GM21367 (cell line): ENCODE data around the gene TMEM45B.
"Not testable (repeated sequence)": the region's sequence is repeated elsewhere in the genome, so short reads cannot be mapped to it uniquely, and the experiment has no call there.

ENCODE experiments used
- ATAC-seq: cut with Tn5 transposase; IDR thresholded peaks from one replicate; pipeline ENCODE4 v1.9.1; 2021; ENCODE audit not compliant: unreplicated experiment

The TMEM45B gene

GRCh38 chr11:129804012-129804411 lies 11.6 kb upstream of the TMEM45B start:
- no peak for ATAC-seq

GRCh38 chr11:129808241-129808640 lies 7.4 kb upstream of the TMEM45B start:
- not testable (repeated sequence) for ATAC-seq

GRCh38 chr11:129813231-129813791 lies 2.3 kb upstream of the TMEM45B start:
- ATAC-seq: no peak

GRCh38 chr11:129814244-129815014 lies 1.2 kb upstream of the TMEM45B start:
- no peak for ATAC-seq

- no peak for ATAC-seq
Measured at GRCh38 chr11:129817534-129818051, 1.9 kb downstream of the TMEM45B start.

GRCh38 chr11:129818236-129818635 lies 2.6 kb downstream of the TMEM45B start:
- not testable (repeated sequence) for ATAC-seq

GRCh38 chr11:129819237-129819636 lies 3.6 kb downstream of the TMEM45B start:
- no peak for ATAC-seq

- not testable (repeated sequence) for ATAC-seq
Measured at GRCh38 chr11:129820228-129820627, 4.6 kb downstream of the TMEM45B start.

- ATAC-seq: not testable (repeated sequence)
Measured at GRCh38 chr11:129823281-129823680, 7.6 kb downstream of the TMEM45B start.

- ATAC-seq: not testable (repeated sequence)
Measured at GRCh38 chr11:129823799-129824198, 8.2 kb downstream of the TMEM45B start.

- no peak for ATAC-seq
Measured at GRCh38 chr11:129825380-129825779, 9.7 kb downstream of the TMEM45B start.

- no peak for ATAC-seq
Measured at GRCh38 chr11:129828301-129828836, 12.7 kb downstream of the TMEM45B start.

GRCh38 chr11:129829497-129829896 lies 13.8 kb downstream of the TMEM45B start:
- not testable (repeated sequence) for ATAC-seq

GRCh38 chr11:129831227-129831626 lies 15.6 kb downstream of the TMEM45B start:
- ATAC-seq: not testable (repeated sequence)

- not testable (repeated sequence) for ATAC-seq
Measured at GRCh38 chr11:129833260-129833659, 17.6 kb downstream of the TMEM45B start.

GRCh38 chr11:129836423-129836891 lies 20.8 kb downstream of the TMEM45B start:
- not testable (repeated sequence) for ATAC-seq

- ATAC-seq: no peak
Measured at GRCh38 chr11:129836979-129837378, 21.3 kb downstream of the TMEM45B start.

GRCh38 chr11:129840236-129840635 lies 24.6 kb downstream of the TMEM45B start:
- no peak for ATAC-seq

- no peak for ATAC-seq
Measured at GRCh38 chr11:129842138-129842537, 26.5 kb downstream of the TMEM45B start.

GRCh38 chr11:129846508-129847335 lies 31.1 kb downstream of the TMEM45B start:
- no peak for ATAC-seq

GRCh38 chr11:129847361-129847760 lies 31.7 kb downstream of the TMEM45B start:
- not testable (repeated sequence) for ATAC-seq
